Thoracic aorta (tissue), 2 donors: ENCODE measurements around the gene MBNL1. TPM values are rescaled to one million over a fixed set of nuclear protein-coding genes. Genes with fewer than 3 reads are reported as not detected.

Experiments used
- ATAC-seq: fragments of 150-250 bp; one replicate; pipeline ENCODE4 v1.8.0; 2017; ENCODE audit warnings: low read depth; ENCODE audit not compliant: insufficient number of reproducible peaks, low FRiP score
- DNase-seq: peaks from one replicate; pipeline ENCODE4 v3.0.0-alpha.2; 2020; ENCODE audit warnings: low spot score
- H3K27ac ChIP-seq, 2 donors: fragments of 200-600 bp; sonication (generic); 1 replicate in 1 of 2; 2 replicates in 1 of 2; pipeline ENCODE4 v1.5.1; 2016; ENCODE audit warnings: mild to moderate bottlenecking in 2 of 2, moderate library complexity in 2 of 2
- H3K27me3 ChIP-seq: fragments of 200-600 bp; sonication (generic); replicated peaks from 2 replicates; pipeline ENCODE4 v1.6.0; 2016; ENCODE audit warnings: mild to moderate bottlenecking; ENCODE audit not compliant: insufficient read depth
- H3K36me3 ChIP-seq: fragments of 200-600 bp; sonication (generic); one replicate; pipeline ENCODE4 v1.5.1; 2016
- H3K4me1 ChIP-seq, 2 donors: fragments of 200-600 bp; sonication (generic); 1 replicate in 1 of 2; 2 replicates in 1 of 2; pipeline versions ENCODE4 v1.5.1 to v1.6.0; 2016; ENCODE audit warnings: low read depth in 2 of 2, mild to moderate bottlenecking in 1 of 2; ENCODE audit not compliant: control insufficient read depth in 1 of 2
- H3K4me3 ChIP-seq: fragments of 200-600 bp; sonication (generic); 2 replicates; pipeline ENCODE4 v1.5.1; 2016; ENCODE audit warnings: mild to moderate bottlenecking
- H3K9me3 ChIP-seq: fragments of 200-600 bp; sonication (generic); 2 replicates; pipeline ENCODE4 v1.5.1; 2016
- total RNA-seq, 2 donors: library from RNA; depleted of rRNA; stranded (reverse); fragments of >200 nt; gene quantifications; one replicate each; pipeline versions ENCODE4 v1.1.0 to v1.2.3, GENCODE V29; 2016
- TF ChIP-seq, protein P1 (sequence below): fragments of 200-600 bp; sonication (generic); IDR thresholded peaks from one replicate; pipeline ENCODE4 v1.5.1; 2019; ENCODE audit warnings: antibody characterized with exemption

The MBNL1 gene
- total RNA-seq, 2 donors from 2014 or later, result 783 to 1,062 TPM

DNA sequence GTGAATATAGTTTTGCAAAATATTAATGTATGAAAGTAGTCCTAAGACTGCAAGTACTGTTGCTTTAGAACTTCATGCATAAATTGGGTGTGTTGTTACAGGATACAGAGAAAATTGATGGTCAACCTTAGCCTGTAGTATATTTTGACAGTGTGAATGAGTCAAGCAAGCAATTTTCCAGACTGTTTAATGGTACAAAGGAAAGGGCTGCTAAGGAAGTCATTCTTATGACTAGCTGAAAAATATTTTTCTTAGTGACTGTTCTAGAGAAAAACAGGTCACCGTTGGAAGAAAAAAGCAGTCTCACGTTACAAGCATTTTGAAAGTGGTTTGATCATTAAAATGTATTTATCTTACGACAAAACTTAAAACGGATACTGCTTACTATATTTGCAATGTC lies 49.2 kb downstream of the MBNL1 start:
- Histone ChIP-seq H3K9me3 (no peaks in the 10 kb centered on the region), H3K27me3 (no peaks in the 10 kb centered on the region), H3K4me3 (peak overlapping the region; percentile 7), H3K4me1 (peaks cover 76 to 97% of the 10 kb centered on the region in 2 donors), H3K27ac (peak overlapping the region; percentile 75 to 84), H3K36me3 (no peaks in the 10 kb centered on the region)
- TF ChIP-seq, protein P1, sequence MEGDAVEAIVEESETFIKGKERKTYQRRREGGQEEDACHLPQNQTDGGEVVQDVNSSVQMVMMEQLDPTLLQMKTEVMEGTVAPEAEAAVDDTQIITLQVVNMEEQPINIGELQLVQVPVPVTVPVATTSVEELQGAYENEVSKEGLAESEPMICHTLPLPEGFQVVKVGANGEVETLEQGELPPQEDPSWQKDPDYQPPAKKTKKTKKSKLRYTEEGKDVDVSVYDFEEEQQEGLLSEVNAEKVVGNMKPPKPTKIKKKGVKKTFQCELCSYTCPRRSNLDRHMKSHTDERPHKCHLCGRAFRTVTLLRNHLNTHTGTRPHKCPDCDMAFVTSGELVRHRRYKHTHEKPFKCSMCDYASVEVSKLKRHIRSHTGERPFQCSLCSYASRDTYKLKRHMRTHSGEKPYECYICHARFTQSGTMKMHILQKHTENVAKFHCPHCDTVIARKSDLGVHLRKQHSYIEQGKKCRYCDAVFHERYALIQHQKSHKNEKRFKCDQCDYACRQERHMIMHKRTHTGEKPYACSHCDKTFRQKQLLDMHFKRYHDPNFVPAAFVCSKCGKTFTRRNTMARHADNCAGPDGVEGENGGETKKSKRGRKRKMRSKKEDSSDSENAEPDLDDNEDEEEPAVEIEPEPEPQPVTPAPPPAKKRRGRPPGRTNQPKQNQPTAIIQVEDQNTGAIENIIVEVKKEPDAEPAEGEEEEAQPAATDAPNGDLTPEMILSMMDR, result no peak
- DNase-seq, result no peak
- no peak for ATAC-seq

DNA sequence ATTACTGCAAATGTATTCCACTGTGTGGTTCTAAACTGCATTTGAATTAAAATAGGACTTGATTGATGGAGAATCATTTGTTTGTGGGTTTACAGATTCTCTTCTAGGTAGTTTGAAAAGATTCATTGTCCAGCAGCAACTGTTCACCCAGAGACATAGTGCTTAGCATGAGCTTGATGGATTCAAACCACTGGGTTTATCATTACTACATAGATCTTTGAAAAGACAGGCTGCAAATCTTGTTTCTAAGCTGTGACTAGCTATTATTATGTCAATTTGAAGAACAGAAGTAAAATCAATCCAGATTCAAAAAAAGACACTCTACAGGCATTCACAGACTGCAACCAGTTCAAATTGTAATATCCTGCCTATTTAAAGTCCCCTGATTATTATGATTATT lies 49.8 kb downstream of the MBNL1 start:
- no peaks in the 10 kb centered on the region for H3K36me3 ChIP-seq
- H3K4me3 ChIP-seq, result peak overlapping the region; percentile 7
- H3K9me3 ChIP-seq, result no peaks in the 10 kb centered on the region
- DNase-seq (no peak), ATAC-seq (no peak)
- TF ChIP-seq, protein P1, result no peak
- H3K4me1 ChIP-seq, result peaks cover 82 to 97% of the 10 kb centered on the region in 2 donors
- H3K27ac ChIP-seq, result peak overlapping the region; percentile 75 to 84
- no peaks in the 10 kb centered on the region for H3K27me3 ChIP-seq

DNA sequence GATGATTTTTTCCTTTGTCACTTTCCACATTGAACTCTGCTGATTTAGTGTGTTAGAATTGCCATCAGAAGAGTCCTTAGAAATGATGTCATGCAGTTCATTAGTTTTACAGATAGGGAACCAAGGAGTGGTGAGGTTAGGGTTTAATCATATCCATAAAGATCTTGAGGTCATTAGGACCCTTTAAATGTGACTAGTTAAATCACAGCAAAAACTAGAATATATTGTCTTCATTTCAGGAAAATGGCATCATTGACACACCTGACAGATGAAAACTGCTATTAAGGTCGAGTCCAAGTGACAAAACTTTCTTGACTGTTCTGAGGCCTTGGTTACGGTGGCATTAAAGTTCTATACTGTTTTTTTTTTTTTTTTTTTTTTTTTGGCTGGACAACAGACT lies 50.5 kb downstream of the MBNL1 start:
- ATAC-seq, result no peak
- TF ChIP-seq, protein P1, result no peak
- DNase-seq, result no peak
- Histone ChIP-seq H3K27me3 (no peaks in the 10 kb centered on the region), H3K4me1 (peaks cover 86 to 97% of the 10 kb centered on the region in 2 donors), H3K9me3 (no peaks in the 10 kb centered on the region), H3K27ac (peak overlapping the region; percentile 75 to 84), H3K36me3 (no peaks in the 10 kb centered on the region), H3K4me3 (no peak overlapping the region)

DNA sequence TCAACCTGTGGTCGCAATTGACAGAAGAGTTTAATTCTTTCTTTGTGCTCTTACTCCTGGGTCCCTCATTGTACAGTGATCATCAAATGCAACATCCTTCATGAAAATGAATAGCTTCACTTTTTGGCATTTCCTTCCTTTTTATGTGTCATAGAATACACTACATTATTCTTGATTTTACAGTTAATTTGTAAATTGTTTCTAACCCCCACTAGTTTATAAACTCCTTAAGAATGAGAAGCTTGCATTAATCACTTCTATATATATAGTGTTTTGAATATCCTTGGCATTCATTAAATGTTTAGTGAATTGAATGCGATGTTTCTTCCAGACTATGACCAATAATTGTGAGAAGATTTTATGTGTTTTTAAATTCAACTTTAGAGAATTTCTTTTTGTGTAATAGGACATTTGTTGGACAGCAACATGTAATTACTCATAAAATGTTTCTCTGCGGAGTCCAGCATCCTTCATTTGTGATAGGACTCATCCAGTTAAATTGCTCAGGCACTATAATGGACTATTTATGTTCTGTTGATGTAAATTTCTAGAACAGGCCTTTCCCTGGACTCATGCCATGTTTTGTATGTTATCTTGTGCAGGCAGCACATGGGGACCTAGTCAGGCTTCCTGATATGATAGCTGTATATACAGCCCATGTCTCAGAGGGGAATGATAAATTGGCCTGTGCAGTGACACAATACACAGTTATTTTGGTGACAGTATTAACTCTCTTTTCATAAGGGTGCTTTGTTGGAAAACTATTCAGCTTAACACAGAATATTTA lies 51.3 kb downstream of the MBNL1 start:
- peaks cover 83 to 96% of the 10 kb centered on the region in 2 donors for H3K4me1 ChIP-seq
- no peak for ATAC-seq
- no peaks in the 10 kb centered on the region for H3K27me3 ChIP-seq
- H3K4me3 ChIP-seq, result peak overlapping the region; percentile 41
- DNase-seq, result no peak
- H3K9me3 ChIP-seq, result no peaks in the 10 kb centered on the region
- no peaks in the 10 kb centered on the region for H3K36me3 ChIP-seq
- H3K27ac ChIP-seq, result peak overlapping the region; percentile 75 to 84
- TF ChIP-seq, protein P1, result no peak

DNA sequence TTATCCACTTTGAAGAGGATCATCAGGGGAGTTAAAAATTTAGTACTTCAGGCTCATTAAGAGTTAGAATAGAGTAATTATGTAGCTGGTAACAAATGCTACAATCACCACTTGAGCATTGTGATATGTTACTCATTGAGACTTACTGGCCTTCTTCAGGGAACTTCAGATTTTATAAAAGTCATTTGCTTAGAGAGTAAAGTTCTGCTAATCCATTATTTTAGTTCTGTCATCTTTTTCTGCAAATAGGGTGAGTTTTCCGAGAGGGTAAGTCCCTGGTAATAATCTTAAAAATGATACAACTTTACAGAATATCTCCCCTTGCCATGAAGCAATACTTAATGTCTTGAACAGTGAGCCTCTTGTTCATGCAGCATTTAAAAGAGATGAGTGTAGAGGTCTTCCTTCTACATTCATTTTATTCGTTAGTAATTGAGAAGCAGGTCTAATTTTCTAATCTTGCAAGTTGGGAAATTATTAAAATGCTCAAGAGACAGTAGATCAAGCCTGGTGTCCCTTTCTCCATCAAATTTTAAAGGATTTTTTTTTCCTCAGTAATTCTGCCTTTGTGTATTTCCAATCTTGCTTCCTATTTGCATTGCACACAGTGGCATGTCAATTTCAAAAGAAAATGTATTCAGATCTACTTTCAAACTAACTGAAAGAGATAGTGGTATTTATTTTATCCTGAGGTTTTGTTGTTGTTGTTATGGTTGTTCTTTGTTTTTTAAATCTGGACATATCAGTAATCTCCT lies 52.6 kb downstream of the MBNL1 start:
- Histone ChIP-seq H3K9me3 (peaks cover 5% of the 10 kb centered on the region), H3K4me3 (peak overlapping the region; percentile 18), H3K27ac (peak overlapping the region; percentile 75 to 84), H3K4me1 (peaks cover 84 to 85% of the 10 kb centered on the region in 2 donors), H3K36me3 (peaks cover 3% of the 10 kb centered on the region), H3K27me3 (no peaks in the 10 kb centered on the region)
- no peak for ATAC-seq
- DNase-seq, result no peak
- TF ChIP-seq, protein P1, result no peak
